ENCODE data around the gene NFATC4. TPM values are rescaled to one million over a fixed set of nuclear protein-coding genes. Genes with fewer than 3 reads are reported as not detected.

NFATC4 gene
- total and polyA plus RNA-seq, 7 donors, result 2.7 to 12.0 (median 7.3) TPM

DNA sequence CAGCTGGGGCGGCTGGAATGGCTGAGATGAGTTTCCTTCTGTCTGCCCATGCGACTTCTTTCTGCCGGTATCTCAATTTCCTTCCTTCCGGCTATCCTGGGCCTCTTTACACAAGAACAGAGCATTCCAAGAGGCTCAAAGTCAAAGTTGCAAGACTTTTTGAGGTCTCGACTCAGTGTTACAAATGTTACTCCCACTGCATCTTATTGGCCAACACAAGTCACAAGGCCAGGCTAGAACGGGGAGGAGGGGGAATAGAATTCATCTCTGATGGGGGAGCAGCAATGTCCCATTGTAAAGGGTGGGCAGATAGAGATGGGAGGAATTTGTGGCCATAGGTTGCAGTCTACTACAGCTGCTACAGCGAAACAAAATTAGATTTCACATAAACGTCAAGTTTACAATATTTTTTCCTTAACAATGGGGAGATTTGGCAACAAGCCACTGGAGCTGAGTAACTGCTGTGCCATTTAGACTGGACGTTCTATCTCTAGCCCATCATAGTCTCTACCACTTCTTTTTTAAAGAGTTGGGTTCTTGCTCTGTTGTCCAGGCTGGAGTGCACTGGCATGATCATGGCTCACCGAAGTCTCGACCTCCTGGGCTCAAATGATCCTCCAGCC, 21.4 kb downstream of the NFATC4 start:
- no peak for ATAC-seq
- H3K4me3 ChIP-seq, result no peak overlapping the region
- no peak for DNase-seq
- intact Hi-C loops (cut with DNase I), result no loop called here
- H3K36me3 ChIP-seq (ENCODE audit: insufficient read depth in 1 of 2, low read depth in 1 of 2), result no peaks in the 10 kb centered on the region
- TF ChIP-seq, protein P1, sequence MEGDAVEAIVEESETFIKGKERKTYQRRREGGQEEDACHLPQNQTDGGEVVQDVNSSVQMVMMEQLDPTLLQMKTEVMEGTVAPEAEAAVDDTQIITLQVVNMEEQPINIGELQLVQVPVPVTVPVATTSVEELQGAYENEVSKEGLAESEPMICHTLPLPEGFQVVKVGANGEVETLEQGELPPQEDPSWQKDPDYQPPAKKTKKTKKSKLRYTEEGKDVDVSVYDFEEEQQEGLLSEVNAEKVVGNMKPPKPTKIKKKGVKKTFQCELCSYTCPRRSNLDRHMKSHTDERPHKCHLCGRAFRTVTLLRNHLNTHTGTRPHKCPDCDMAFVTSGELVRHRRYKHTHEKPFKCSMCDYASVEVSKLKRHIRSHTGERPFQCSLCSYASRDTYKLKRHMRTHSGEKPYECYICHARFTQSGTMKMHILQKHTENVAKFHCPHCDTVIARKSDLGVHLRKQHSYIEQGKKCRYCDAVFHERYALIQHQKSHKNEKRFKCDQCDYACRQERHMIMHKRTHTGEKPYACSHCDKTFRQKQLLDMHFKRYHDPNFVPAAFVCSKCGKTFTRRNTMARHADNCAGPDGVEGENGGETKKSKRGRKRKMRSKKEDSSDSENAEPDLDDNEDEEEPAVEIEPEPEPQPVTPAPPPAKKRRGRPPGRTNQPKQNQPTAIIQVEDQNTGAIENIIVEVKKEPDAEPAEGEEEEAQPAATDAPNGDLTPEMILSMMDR (IDR thresholded peaks at IDR 0.05), result no peak
- no peaks in the 10 kb centered on the region for H3K4me1 ChIP-seq
- no peak overlapping the region for H3K27ac ChIP-seq
- H3K9me3 ChIP-seq, result no peaks in the 10 kb centered on the region
- 42 to 46% (median 46%) methylated on average over 11 of the region's 11 CpGs for WGBS, 3 donors
- peaks cover 0 to 33% (median 3%) of the 10 kb centered on the region in 3 donors for H3K27me3 ChIP-seq (ENCODE audit: insufficient read depth in 3 of 3, low read length in 2 of 3)

DNA sequence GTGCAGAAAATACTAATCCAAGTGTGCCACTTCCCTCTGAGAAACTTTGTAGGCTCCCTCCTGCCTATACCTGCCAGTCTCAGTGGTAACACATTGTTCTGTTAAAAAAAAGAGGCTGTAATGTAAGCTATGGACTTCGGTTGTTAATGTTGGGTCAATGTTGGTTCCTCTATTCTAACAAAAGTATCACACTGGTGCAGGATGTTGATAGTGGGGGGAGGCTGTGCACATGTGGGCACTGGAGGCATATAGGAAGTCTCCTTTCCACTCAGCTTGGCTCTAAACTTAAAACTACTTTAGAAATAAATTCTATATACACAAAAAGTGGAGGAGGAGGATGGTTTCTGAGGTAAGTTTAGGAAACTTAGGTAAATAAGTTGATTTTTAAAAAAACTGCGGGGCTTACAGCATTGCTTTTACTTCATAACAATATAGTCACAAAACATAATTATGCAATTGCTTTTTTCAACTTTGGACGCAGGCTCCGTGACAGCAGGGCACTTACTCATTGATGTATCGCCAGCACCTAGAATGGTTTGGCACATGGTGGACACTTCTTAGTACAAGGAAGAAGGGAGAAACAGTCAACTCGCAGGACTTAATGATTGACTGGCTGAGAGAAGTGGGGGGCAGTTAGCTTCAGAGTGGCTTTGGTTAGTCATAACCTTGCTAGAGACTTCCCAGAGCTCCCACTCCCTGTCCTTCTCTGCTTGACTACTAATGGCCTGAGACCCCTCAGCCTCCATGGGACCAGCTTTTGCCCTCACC, 22.9 kb downstream of the NFATC4 start:
- intact Hi-C loops (cut with DNase I), result no loop called here
- TF ChIP-seq, protein P1 (IDR thresholded peaks at IDR 0.05), result no peak
- no peaks in the 10 kb centered on the region for H3K9me3 ChIP-seq
- 69 to 80% (median 73%) methylated on average over 6 of the region's 6 CpGs for WGBS, 3 donors
- DNase-seq (no peak), ATAC-seq (no peak)
- no peaks in the 10 kb centered on the region for H3K36me3 ChIP-seq (ENCODE audit: insufficient read depth in 1 of 2, low read depth in 1 of 2)
- no peak overlapping the region for H3K27ac ChIP-seq
- no peak overlapping the region for H3K4me3 ChIP-seq
- no peaks in the 10 kb centered on the region for H3K4me1 ChIP-seq
- H3K27me3 ChIP-seq (ENCODE audit: insufficient read depth in 3 of 3, low read length in 2 of 3), result peaks cover 0 to 31% (median 3%) of the 10 kb centered on the region in 3 donors

DNA sequence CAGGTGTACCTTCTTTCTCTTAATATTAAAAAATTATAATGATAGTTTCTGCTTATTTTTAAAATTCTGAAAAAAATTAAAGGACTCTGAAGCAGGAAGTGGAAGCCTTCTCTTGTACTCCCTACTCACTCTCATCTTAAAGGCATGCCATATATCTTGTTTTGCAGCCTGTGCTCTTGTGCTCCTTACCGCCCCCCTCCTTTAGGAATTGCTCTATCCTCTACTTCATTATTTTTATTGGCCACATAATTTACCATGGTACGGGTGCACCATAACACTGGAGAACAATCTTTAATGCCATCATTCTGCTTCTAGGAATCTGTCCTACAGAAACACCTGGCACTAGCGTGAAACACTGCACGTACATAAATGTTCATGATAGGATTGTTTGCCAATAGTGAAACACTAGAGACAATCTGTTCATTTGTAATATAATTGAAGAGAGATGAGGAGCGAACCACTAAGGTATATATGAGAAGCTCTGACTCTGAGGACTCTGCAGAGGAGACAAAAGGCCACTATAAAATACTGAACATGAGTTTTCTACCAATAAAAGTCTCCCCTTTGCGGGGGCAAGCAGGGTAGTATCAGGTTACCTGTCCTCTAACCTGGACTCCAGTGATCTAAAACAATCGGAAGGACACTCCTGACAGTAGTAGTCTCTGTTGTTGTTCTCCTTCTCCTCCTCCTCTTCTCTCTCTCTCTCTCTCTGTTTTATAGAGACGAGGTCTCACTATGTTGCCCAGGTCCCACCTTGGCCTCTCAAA, 24.5 kb downstream of the NFATC4 start:
- DNase-seq (no peak), ATAC-seq (no peak)
- H3K4me3 ChIP-seq, result no peak overlapping the region
- no peaks in the 10 kb centered on the region for H3K36me3 ChIP-seq (ENCODE audit: insufficient read depth in 1 of 2, low read depth in 1 of 2)
- H3K27ac ChIP-seq, result no peak overlapping the region
- TF ChIP-seq, protein P1 (IDR thresholded peaks at IDR 0.05), result no peak
- 43 to 46% (median 44%) methylated on average over 8 of the region's 8 CpGs for WGBS, 3 donors
- no peaks in the 10 kb centered on the region for H3K9me3 ChIP-seq
- intact Hi-C loops (cut with DNase I), result no loop called here
- no peaks in the 10 kb centered on the region for H3K4me1 ChIP-seq
- H3K27me3 ChIP-seq (ENCODE audit: insufficient read depth in 3 of 3, low read length in 2 of 3), result peaks cover 0 to 31% (median 3%) of the 10 kb centered on the region in 3 donors

DNA sequence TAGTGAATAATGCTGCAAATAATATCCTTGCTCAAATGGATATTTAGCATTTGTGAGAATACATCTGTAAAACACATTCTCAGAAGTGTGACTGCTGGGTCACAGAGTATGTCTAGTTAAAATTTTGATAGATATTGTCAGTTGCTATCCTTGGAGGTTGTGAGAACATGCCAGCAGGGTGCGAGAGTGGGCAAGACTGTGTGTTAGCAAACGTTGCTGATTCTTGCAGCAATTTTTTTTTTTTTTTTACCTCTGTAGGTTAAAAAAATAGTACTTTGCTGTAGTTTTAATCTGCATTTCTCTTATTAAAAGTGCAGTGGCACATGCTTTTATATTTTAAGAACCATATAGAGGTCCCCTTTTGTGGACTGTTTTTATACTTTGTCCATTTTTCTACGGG, 26.3 kb downstream of the NFATC4 start:
- Histone ChIP-seq H3K27me3 (ENCODE audit: insufficient read depth in 3 of 3, low read length in 2 of 3) (peaks cover 0 to 36% (median 4%) of the 10 kb centered on the region in 3 donors), H3K4me3 (no peak overlapping the region), H3K36me3 (ENCODE audit: insufficient read depth in 1 of 2, low read depth in 1 of 2) (no peaks in the 10 kb centered on the region), H3K9me3 (no peaks in the 10 kb centered on the region), H3K4me1 (no peaks in the 10 kb centered on the region), H3K27ac (no peak overlapping the region)
- DNase-seq (no peak), ATAC-seq (no peak)
- WGBS, 3 donors, result 50 to 52% (median 51%) methylated on average over 3 of the region's 3 CpGs
- intact Hi-C loops (cut with DNase I), result no loop called here
- TF ChIP-seq, protein P1 (IDR thresholded peaks at IDR 0.05), result no peak

Data from psoas muscle (tissue), 8 donors.